HG03442 (cell line): ENCODE measurements around the gene CDK1.

Experiments
- ATAC-seq: cut with Tn5 transposase; IDR thresholded peaks from one replicate; pipeline ENCODE4 v1.9.1; 2021; ENCODE audit warnings: mild to moderate bottlenecking, moderate library complexity; ENCODE audit not compliant: unreplicated experiment

CDK1 gene

GRCh38 chr10:60777696-60778213, 523 bp upstream of the CDK1 start:
- peak; percentile 5 for ATAC-seq

GRCh38 chr10:60778971-60779796, 906 bp downstream of the CDK1 start:
- ATAC-seq, result peak; percentile 7

- ATAC-seq, result no peak
These were observed 3.4 kb downstream of the CDK1 start for GRCh38 chr10:60781661-60782060.

- no peak for ATAC-seq
These were observed 6.4 kb downstream of the CDK1 start for GRCh38 chr10:60784641-60785040.

- no peak for ATAC-seq
These were observed 10.3 kb downstream of the CDK1 start for GRCh38 chr10:60788544-60788943.

- no peak for ATAC-seq
These were observed 11.1 kb downstream of the CDK1 start for GRCh38 chr10:60789340-60789739.

GRCh38 chr10:60794953-60795352, 16.7 kb downstream of the CDK1 start:
- ATAC-seq, result no peak

- no peak for ATAC-seq
These were observed 17.4 kb downstream of the CDK1 start for GRCh38 chr10:60795465-60796202.

- ATAC-seq, result no peak
These were observed 18.2 kb downstream of the CDK1 start for GRCh38 chr10:60796481-60796880.

- no peak for ATAC-seq
These were observed 18.9 kb downstream of the CDK1 start for GRCh38 chr10:60797200-60797599.

GRCh38 chr10:60798031-60798430, 19.8 kb downstream of the CDK1 start:
- no peak for ATAC-seq

GRCh38 chr10:60798870-60799269, 20.6 kb downstream of the CDK1 start:
- no peak for ATAC-seq

GRCh38 chr10:60799971-60800650, 21.8 kb downstream of the CDK1 start:
- ATAC-seq, result no peak

- ATAC-seq, result no peak
These were observed 22.6 kb downstream of the CDK1 start for GRCh38 chr10:60800918-60801317.

- no peak for ATAC-seq
These were observed 23.2 kb downstream of the CDK1 start for GRCh38 chr10:60801522-60801921.

- no peak for ATAC-seq
These were observed 25.2 kb downstream of the CDK1 start for GRCh38 chr10:60803433-60803832.

GRCh38 chr10:60803865-60804264, 25.6 kb downstream of the CDK1 start:
- ATAC-seq, result no peak

- ATAC-seq, result no peak
These were observed 28.6 kb downstream of the CDK1 start for GRCh38 chr10:60806921-60807320.

- no peak for ATAC-seq
These were observed 29.2 kb downstream of the CDK1 start for GRCh38 chr10:60807499-60807898.

GRCh38 chr10:60808036-60808435, 29.8 kb downstream of the CDK1 start:
- ATAC-seq, result no peak

- no peak for ATAC-seq
These were observed 30.9 kb downstream of the CDK1 start for GRCh38 chr10:60809157-60809556.
